HEK293 (cell line): ENCODE data around the gene TMEM151B.
A peak's percentile ranks its signal among the peaks of the same experiment; 100 is the strongest.

Source experiments
- GLI4 ChIP-seq: fragments of 450-650 bp; formaldehyde crosslinking; IDR thresholded peaks from 2 replicates; pipeline ENCODE4 v1.5.1; 2016; ENCODE audit warnings: missing biosample characterization, missing genetic modification characterization
- GLIS1 ChIP-seq: fragments of 450-650 bp; formaldehyde crosslinking; IDR thresholded peaks from 2 replicates; pipeline ENCODE4 v1.5.1; 2016; ENCODE audit warnings: missing biosample characterization, missing genetic modification characterization
- HOXD13 ChIP-seq: sonication (generic); formaldehyde crosslinking; IDR thresholded peaks from 2 replicates; pipeline ENCODE4 v1.8.0; 2022; ENCODE audit warnings: missing genetic modification reagents, borderline replicate concordance
- IKZF3 ChIP-seq: fragments of 450-650 bp; IDR thresholded peaks from 2 replicates; pipeline ENCODE4 v1.5.0; 2018; ENCODE audit warnings: missing biosample characterization, mild to moderate bottlenecking, missing genetic modification characterization, moderate library complexity
- KLF16 ChIP-seq: fragments of 450-650 bp; formaldehyde crosslinking; IDR thresholded peaks from 2 replicates; pipeline ENCODE4 v1.5.1; 2017; ENCODE audit warnings: missing biosample characterization, missing genetic modification characterization
- KLF7 ChIP-seq: fragments of 450-650 bp; formaldehyde crosslinking; IDR thresholded peaks from 2 replicates; pipeline ENCODE4 v1.5.1; 2016; ENCODE audit warnings: missing biosample characterization, missing genetic modification characterization, borderline replicate concordance
- OVOL3 ChIP-seq: fragments of 450-650 bp; formaldehyde crosslinking; IDR thresholded peaks from 2 replicates; pipeline ENCODE4 v1.5.1; 2016; ENCODE audit warnings: missing biosample characterization, missing genetic modification characterization
- PRDM1 ChIP-seq: fragments of 450-650 bp; formaldehyde crosslinking; IDR thresholded peaks from 2 replicates; pipeline ENCODE4; 2016; ENCODE audit warnings: missing biosample characterization, missing genetic modification characterization
- SCRT2 ChIP-seq: fragments of 450-650 bp; formaldehyde crosslinking; IDR thresholded peaks from 2 replicates; pipeline ENCODE4 v1.5.1; 2016; ENCODE audit warnings: missing biosample characterization, missing genetic modification characterization
- SP2 ChIP-seq: fragments of 450-650 bp; formaldehyde crosslinking; IDR thresholded peaks from 2 replicates; pipeline ENCODE4 v1.5.1; 2016; ENCODE audit warnings: missing biosample characterization, missing genetic modification characterization
- TSHZ1 ChIP-seq: fragments of 450-650 bp; formaldehyde crosslinking; IDR thresholded peaks from 2 replicates; pipeline ENCODE4 v1.5.1; 2016; ENCODE audit warnings: missing biosample characterization, missing genetic modification characterization, borderline replicate concordance
- WT1 ChIP-seq: fragments of 450-650 bp; formaldehyde crosslinking; IDR thresholded peaks from 2 replicates; pipeline ENCODE4 v1.5.1; 2016; ENCODE audit warnings: missing biosample characterization, missing genetic modification characterization
- YY1 ChIP-seq: fragments of 450-650 bp; formaldehyde crosslinking; IDR thresholded peaks from 2 replicates; pipeline ENCODE4 v1.5.1; 2018; ENCODE audit warnings: missing biosample characterization, missing genetic modification characterization
- ZBTB20 ChIP-seq: fragments of 450-650 bp; formaldehyde crosslinking; IDR thresholded peaks from 2 replicates; pipeline ENCODE4 v1.5.1; 2016; ENCODE audit warnings: missing biosample characterization, missing genetic modification characterization
- ZBTB8A ChIP-seq: fragments of 450-650 bp; formaldehyde crosslinking; IDR thresholded peaks from 2 replicates; pipeline ENCODE4 v1.5.1; 2016; ENCODE audit warnings: missing biosample characterization, missing genetic modification characterization
- ZFHX2 ChIP-seq: fragments of 450-650 bp; formaldehyde crosslinking; conservative IDR thresholded peaks from 2 replicates; pipeline ENCODE4 v1.5.1; 2016; ENCODE audit warnings: missing biosample characterization, missing genetic modification characterization
- ZIC2 ChIP-seq: fragments of 450-650 bp; formaldehyde crosslinking; IDR thresholded peaks from 2 replicates; pipeline ENCODE4 v1.5.1; 2016; ENCODE audit warnings: missing biosample characterization, missing genetic modification characterization
- ZNF24 ChIP-seq: fragments of 450-650 bp; formaldehyde crosslinking; IDR thresholded peaks from 2 replicates; pipeline ENCODE4 v1.5.1; 2016; ENCODE audit warnings: missing biosample characterization, missing genetic modification characterization
- ZNF449 ChIP-seq: fragments of 450-650 bp; formaldehyde crosslinking; IDR thresholded peaks from 2 replicates; pipeline ENCODE4 v1.5.1; 2017; ENCODE audit warnings: missing biosample characterization, mild to moderate bottlenecking, missing genetic modification characterization, moderate library complexity
- ZNF558 ChIP-seq: fragments of 450-650 bp; formaldehyde crosslinking; IDR thresholded peaks from 2 replicates; pipeline ENCODE4 v1.5.1; 2016; ENCODE audit warnings: missing biosample characterization, missing genetic modification characterization
- ZNF600 ChIP-seq: fragments of 450-650 bp; formaldehyde crosslinking; IDR thresholded peaks from 2 replicates; pipeline ENCODE4 v1.5.1; 2016; ENCODE audit warnings: missing biosample characterization, missing genetic modification characterization
- ZNF629 ChIP-seq: fragments of 450-650 bp; formaldehyde crosslinking; IDR thresholded peaks from 2 replicates; pipeline ENCODE4 v1.5.1; 2017; ENCODE audit warnings: missing biosample characterization, missing genetic modification characterization
- ZSCAN30 ChIP-seq: fragments of 450-650 bp; IDR thresholded peaks from 2 replicates; pipeline ENCODE4 v1.5.1; 2018; ENCODE audit warnings: missing biosample characterization, mild to moderate bottlenecking, missing genetic modification characterization, moderate library complexity
- TF ChIP-seq, protein P1 (sequence below): fragments of 450-650 bp; formaldehyde crosslinking; IDR thresholded peaks from 2 replicates; pipeline ENCODE4 v1.5.1; 2016; ENCODE audit warnings: missing biosample characterization, missing genetic modification characterization, borderline replicate concordance
- TF ChIP-seq, protein P2 (sequence below): fragments of 450-650 bp; formaldehyde crosslinking; IDR thresholded peaks from 2 replicates; pipeline ENCODE4 v1.5.1; 2016; ENCODE audit warnings: missing biosample characterization, missing genetic modification characterization
- TF ChIP-seq, protein P3 (sequence below): fragments of 450-650 bp; IDR thresholded peaks from 2 replicates; pipeline ENCODE4 v1.5.1; 2018; ENCODE audit warnings: missing biosample characterization, mild to moderate bottlenecking, missing genetic modification characterization
- TF ChIP-seq, protein P4 (sequence below): fragments of 450-650 bp; formaldehyde crosslinking; IDR thresholded peaks from 2 replicates; pipeline ENCODE4 v1.5.1; 2016; ENCODE audit warnings: missing biosample characterization, missing genetic modification characterization
- TF ChIP-seq, protein P5 (sequence below): fragments of 450-650 bp; formaldehyde crosslinking; IDR thresholded peaks from 2 replicates; pipeline ENCODE4 v1.5.1; 2017; ENCODE audit warnings: missing biosample characterization, missing genetic modification characterization

Gene TMEM151B

DNA sequence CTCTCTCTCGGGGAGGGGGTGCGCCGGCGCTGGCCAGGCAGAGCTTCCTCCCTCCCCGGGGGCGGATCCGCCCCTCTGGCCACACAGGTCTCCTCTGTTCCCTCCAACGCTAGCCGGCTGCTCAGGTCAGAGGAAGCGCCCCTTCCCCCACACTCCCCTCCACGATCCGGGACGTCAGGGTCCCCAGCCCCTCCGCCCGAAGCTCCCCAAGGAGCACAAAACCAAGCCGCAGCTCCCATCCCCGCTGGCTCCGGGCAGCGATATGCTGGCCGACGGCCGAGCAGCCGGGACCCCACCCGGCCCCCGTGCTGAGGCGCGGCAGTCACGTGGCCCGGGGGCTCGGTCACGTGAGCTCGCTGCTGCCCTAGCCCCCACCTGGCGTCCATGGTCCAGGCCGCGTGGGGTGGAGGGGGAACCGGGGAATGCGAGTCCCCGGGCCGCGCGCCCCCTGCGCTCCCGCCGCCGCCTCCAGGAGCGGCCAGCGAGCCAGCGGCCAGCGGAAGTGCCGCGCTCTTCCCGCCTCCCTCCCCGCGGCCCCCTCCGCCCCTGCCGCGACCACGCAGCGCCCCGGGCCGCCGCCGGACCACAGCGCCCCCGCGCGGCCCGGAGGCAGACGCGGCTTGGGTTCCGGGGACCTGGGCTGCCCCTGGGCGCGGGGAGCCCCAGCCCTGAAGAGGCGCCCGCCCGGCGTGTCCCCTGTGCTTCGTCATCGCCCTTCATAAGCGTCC is 13.1 kb upstream of the TMEM151B start, which contains the start of gene SLC35B2 (continued):
- TF ChIP-seq TSHZ1 (no peak; the same call in 1 of the 2 replicates), ZNF629 (tag by site-specific recombination) (peak; percentile 70), ZNF600 (tag by site-specific recombination) (peak; percentile 79), ZFHX2 (tag by site-specific recombination) (peak; percentile 80), ZBTB8A (tag by site-specific recombination) (peak; percentile 92), KLF16 (tag by site-specific recombination) (peak; percentile 97), ZNF558 (tag by site-specific recombination) (0 out of 2 replicates have a peak, but pooled peaks have one; percentile 29), IKZF3 (tag by site-specific recombination) (no peak), ZNF24 (tag by site-specific recombination) (peak; percentile 69), ZBTB20 (tag by site-specific recombination) (peak; percentile 72), SCRT2 (0 out of 2 replicates have a peak, but pooled peaks have one; percentile 27), ZSCAN30 (tag by site-specific recombination) (peak; percentile 94), KLF7 (tag by site-specific recombination) (peak; percentile 97; the same call in 1 of the 2 replicates), HOXD13 (CRISPR knock-in tag) (no peak), OVOL3 (tag by site-specific recombination) (0 out of 2 replicates have a peak, but pooled peaks have one; percentile 10), WT1 (tag by site-specific recombination) (peak; percentile 65), ZIC2 (tag by site-specific recombination) (peak; percentile 82), SP2 (tag by site-specific recombination) (peak; percentile 80), PRDM1 (tag by site-specific recombination) (no peak), GLI4 (tag by site-specific recombination) (peak; percentile 43; the same call in 1 of the 2 replicates), GLIS1 (tag by site-specific recombination) (peak; percentile 95), ZNF449 (tag by site-specific recombination) (peak; percentile 41; the same call in 1 of the 2 replicates), YY1 (tag by site-specific recombination) (peak; percentile 76)
- TF ChIP-seq, protein P1, sequence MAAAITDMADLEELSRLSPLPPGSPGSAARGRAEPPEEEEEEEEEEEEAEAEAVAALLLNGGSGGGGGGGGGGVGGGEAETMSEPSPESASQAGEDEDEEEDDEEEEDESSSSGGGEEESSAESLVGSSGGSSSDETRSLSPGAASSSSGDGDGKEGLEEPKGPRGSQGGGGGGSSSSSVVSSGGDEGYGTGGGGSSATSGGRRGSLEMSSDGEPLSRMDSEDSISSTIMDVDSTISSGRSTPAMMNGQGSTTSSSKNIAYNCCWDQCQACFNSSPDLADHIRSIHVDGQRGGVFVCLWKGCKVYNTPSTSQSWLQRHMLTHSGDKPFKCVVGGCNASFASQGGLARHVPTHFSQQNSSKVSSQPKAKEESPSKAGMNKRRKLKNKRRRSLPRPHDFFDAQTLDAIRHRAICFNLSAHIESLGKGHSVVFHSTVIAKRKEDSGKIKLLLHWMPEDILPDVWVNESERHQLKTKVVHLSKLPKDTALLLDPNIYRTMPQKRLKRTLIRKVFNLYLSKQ (tag by site-specific recombination) = no peak
- TF ChIP-seq, protein P2, sequence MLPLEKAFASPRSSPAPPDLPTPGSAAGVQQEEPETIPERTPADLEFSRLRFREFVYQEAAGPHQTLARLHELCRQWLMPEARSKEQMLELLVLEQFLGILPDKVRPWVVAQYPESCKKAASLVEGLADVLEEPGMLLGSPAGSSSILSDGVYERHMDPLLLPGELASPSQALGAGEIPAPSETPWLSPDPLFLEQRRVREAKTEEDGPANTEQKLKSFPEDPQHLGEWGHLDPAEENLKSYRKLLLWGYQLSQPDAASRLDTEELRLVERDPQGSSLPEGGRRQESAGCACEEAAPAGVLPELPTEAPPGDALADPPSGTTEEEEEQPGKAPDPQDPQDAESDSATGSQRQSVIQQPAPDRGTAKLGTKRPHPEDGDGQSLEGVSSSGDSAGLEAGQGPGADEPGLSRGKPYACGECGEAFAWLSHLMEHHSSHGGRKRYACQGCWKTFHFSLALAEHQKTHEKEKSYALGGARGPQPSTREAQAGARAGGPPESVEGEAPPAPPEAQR = peak; percentile 58; the same call in 1 of the 2 replicates
- TF ChIP-seq, protein P3, sequence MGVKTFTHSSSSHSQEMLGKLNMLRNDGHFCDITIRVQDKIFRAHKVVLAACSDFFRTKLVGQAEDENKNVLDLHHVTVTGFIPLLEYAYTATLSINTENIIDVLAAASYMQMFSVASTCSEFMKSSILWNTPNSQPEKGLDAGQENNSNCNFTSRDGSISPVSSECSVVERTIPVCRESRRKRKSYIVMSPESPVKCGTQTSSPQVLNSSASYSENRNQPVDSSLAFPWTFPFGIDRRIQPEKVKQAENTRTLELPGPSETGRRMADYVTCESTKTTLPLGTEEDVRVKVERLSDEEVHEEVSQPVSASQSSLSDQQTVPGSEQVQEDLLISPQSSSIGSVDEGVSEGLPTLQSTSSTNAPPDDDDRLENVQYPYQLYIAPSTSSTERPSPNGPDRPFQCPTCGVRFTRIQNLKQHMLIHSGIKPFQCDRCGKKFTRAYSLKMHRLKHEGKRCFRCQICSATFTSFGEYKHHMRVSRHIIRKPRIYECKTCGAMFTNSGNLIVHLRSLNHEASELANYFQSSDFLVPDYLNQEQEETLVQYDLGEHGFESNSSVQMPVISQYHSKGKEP = 0 out of 2 replicates have a peak, but pooled peaks have one; percentile 33
- TF ChIP-seq, protein P4, sequence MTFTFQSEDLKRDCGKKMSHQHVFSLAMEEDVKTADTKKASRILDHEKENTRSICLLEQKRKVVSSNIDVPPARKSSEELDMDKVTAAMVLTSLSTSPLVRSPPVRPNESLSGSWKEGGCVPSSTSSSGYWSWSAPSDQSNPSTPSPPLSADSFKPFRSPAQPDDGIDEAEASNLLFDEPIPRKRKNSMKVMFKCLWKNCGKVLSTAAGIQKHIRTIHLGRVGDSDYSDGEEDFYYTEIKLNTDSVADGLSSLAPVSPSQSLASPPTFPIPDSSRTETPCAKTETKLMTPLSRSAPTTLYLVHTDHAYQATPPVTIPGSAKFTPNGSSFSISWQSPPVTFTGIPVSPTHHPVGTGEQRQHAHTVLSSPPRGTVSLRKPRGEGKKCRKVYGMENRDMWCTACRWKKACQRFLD (tag by site-specific recombination) = 0 out of 2 replicates have a peak, but pooled peaks have one; percentile 40
- TF ChIP-seq, protein P5, sequence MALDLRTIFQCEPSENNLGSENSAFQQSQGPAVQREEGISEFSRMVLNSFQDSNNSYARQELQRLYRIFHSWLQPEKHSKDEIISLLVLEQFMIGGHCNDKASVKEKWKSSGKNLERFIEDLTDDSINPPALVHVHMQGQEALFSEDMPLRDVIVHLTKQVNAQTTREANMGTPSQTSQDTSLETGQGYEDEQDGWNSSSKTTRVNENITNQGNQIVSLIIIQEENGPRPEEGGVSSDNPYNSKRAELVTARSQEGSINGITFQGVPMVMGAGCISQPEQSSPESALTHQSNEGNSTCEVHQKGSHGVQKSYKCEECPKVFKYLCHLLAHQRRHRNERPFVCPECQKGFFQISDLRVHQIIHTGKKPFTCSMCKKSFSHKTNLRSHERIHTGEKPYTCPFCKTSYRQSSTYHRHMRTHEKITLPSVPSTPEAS (tag by site-specific recombination) = no peak
